ENCODE data around the gene CCSER1. TPM values are rescaled to one million over a fixed set of nuclear protein-coding genes. Genes with fewer than 3 reads are reported as not detected.

Gene CCSER1
- polyA plus RNA-seq, 3 donors: 0.09 to 0.75 (median 0.13) TPM

GRCh38 chr4:90857081-90857820, 730.1 kb downstream of the CCSER1 start:
- no peak overlapping the region for H3K4me3 Mint-ChIP-seq
- H3K36me3 Mint-ChIP-seq: no peaks in the 10 kb centered on the region
- Histone ChIP-seq H3K79me2 (ENCODE audit: insufficient read depth, low read length) (no peaks in the 10 kb centered on the region), H3K36me3 (replicated peaks in 1 of 2; ENCODE audit: control insufficient read depth in 1 of 2, insufficient read depth in 2 of 2, low read length in 2 of 2) (no peaks in the 10 kb centered on the region), H4K20me1 (ENCODE audit: insufficient read depth, low read length) (no peaks in the 10 kb centered on the region), H3K4me1 (ENCODE audit: control insufficient read depth in 1 of 2, insufficient read depth in 2 of 2, low read length in 2 of 2) (no peaks in the 10 kb centered on the region), H3K27ac (ENCODE audit: low read depth in 1 of 2, low read length in 2 of 2) (no peak overlapping the region), H3K4me2 (replicated peaks; ENCODE audit: extremely low read depth, low read length, poor library complexity, severe bottlenecking) (no peak overlapping the region), H3K4me3 (replicated peaks in 1 of 3; ENCODE audit: low read depth in 2 of 3, low read length in 3 of 3) (no peak overlapping the region), H3K9me3 (replicated peaks in 1 of 2; ENCODE audit: control insufficient read depth in 1 of 2, insufficient read depth in 1 of 2, low read length in 2 of 2) (no peaks in the 10 kb centered on the region), H3K27me3 (ENCODE audit: control insufficient read depth in 2 of 2, insufficient read depth in 2 of 2, low read length in 2 of 2) (no peaks in the 10 kb centered on the region), H3K9ac (ENCODE audit: insufficient read depth, low read length, poor library complexity, severe bottlenecking) (no peak overlapping the region), H2AFZ (ENCODE audit: insufficient read depth, low read depth, low read length, poor library complexity, severe bottlenecking) (no peak overlapping the region)
- H3K9me3 Mint-ChIP-seq: peaks cover 0 to 5% (median 2%) of the 10 kb centered on the region in 7 donors
- H3K27me3 Mint-ChIP-seq (ENCODE audit: low read depth in 3 of 3): no peaks in the 10 kb centered on the region
- no peak overlapping the region for H3K27ac Mint-ChIP-seq
- intact Hi-C loops (cut with micrococcal nuclease): no loop called here
- no peak for DNase-seq
- H3K4me1 Mint-ChIP-seq: no peaks in the 10 kb centered on the region
- TF ChIP-seq CTCF (IDR thresholded peaks at IDR 0.05): no peak
- WGBS (ENCODE audit: insufficient coverage): 100% methylated on average over 1 of the region's 2 CpGs

GRCh38 chr4:90875791-90876190, 748.6 kb downstream of the CCSER1 start:
- no peak overlapping the region for H3K4me3 Mint-ChIP-seq
- no CpG with 5 or more reads among the region's 2 CpGs for WGBS (ENCODE audit: insufficient coverage)
- H3K9ac ChIP-seq (ENCODE audit: insufficient read depth, low read length, poor library complexity, severe bottlenecking): no peak overlapping the region
- H3K36me3 Mint-ChIP-seq: no peaks in the 10 kb centered on the region
- no peak overlapping the region for H3K4me2 ChIP-seq (replicated peaks; ENCODE audit: extremely low read depth, low read length, poor library complexity, severe bottlenecking)
- H3K27ac Mint-ChIP-seq: no peak overlapping the region
- H3K36me3 ChIP-seq (replicated peaks in 1 of 2; ENCODE audit: control insufficient read depth in 1 of 2, insufficient read depth in 2 of 2, low read length in 2 of 2): no peaks in the 10 kb centered on the region
- intact Hi-C loops (cut with micrococcal nuclease): no loop called here
- H3K9me3 ChIP-seq (replicated peaks in 1 of 2; ENCODE audit: control insufficient read depth in 1 of 2, insufficient read depth in 1 of 2, low read length in 2 of 2): peaks cover 5 to 7% of the 10 kb centered on the region in 2 donors
- H3K27me3 Mint-ChIP-seq (ENCODE audit: low read depth in 3 of 3): no peaks in the 10 kb centered on the region
- no peak overlapping the region for H2AFZ ChIP-seq (ENCODE audit: insufficient read depth, low read depth, low read length, poor library complexity, severe bottlenecking)
- no peak overlapping the region for H3K27ac ChIP-seq (ENCODE audit: low read depth in 1 of 2, low read length in 2 of 2)
- TF ChIP-seq CTCF (IDR thresholded peaks at IDR 0.05): no peak
- H3K4me1 ChIP-seq (ENCODE audit: control insufficient read depth in 1 of 2, insufficient read depth in 2 of 2, low read length in 2 of 2): no peaks in the 10 kb centered on the region
- H3K9me3 Mint-ChIP-seq: peaks cover 1 to 11% (median 5%) of the 10 kb centered on the region in 7 donors
- H3K27me3 ChIP-seq (ENCODE audit: control insufficient read depth in 2 of 2, insufficient read depth in 2 of 2, low read length in 2 of 2): no peaks in the 10 kb centered on the region
- no peak overlapping the region for H3K4me3 ChIP-seq (replicated peaks in 1 of 3; ENCODE audit: low read depth in 2 of 3, low read length in 3 of 3)
- no peaks in the 10 kb centered on the region for H4K20me1 ChIP-seq (ENCODE audit: insufficient read depth, low read length)
- H3K4me1 Mint-ChIP-seq: no peaks in the 10 kb centered on the region
- H3K79me2 ChIP-seq (ENCODE audit: insufficient read depth, low read length): no peaks in the 10 kb centered on the region
- DNase-seq: no peak

Measured in CD14-positive monocyte (primary cell).